Caco-2 (cell line): ENCODE measurements around the gene GSG1L. TPM values are rescaled to one million over a fixed set of nuclear protein-coding genes. Genes with fewer than 3 reads are reported as not detected.

ENCODE experiments used
- BruUV-seq: library from RNA; stranded (reverse); fragments of 400-500 nt; replicated peaks from 2 replicates; lab custom pipeline; 2021; lab: Mats Ljungman, UMichigan
- CTCF ChIA-PET: fragments of 300-600 bp; sonication (Branson Sonifier 250); formaldehyde crosslinking; loops from one replicate; lab custom pipeline; 2022; ENCODE audit warnings: antibody characterized with exemption; lab: Charles Lee
- POLR2A ChIA-PET: fragments of 300-600 bp; sonication (Branson Sonifier 250); formaldehyde crosslinking; loops from one replicate; lab custom pipeline; 2022; ENCODE audit warnings: antibody characterized with exemption; lab: Charles Lee
- DNase-seq, 2 experiments: peaks; one replicate each; pipeline versions ENCODE4 v3.0.0 to v3.0.0-alpha.2; 2020 to 2022
- H3K27me3 ChIP-seq: replicated peaks from 2 replicates; pipeline ENCODE4 v1.6.0; 2011; ENCODE audit warnings: low read length; ENCODE audit not compliant: control insufficient read depth, insufficient read depth
- H3K36me3 ChIP-seq: 2 replicates; pipeline ENCODE4 v1.5.1; 2011; ENCODE audit warnings: low read length; ENCODE audit not compliant: control insufficient read depth, insufficient read depth
- H3K4me1 ChIP-seq: fragments of 250-450 bp; sonication (Bioruptor Pico); 2 replicates; pipeline ENCODE4 v1.5.1; 2020; ENCODE audit warnings: mild to moderate bottlenecking
- H3K4me3 ChIP-seq: 2 replicates; pipeline ENCODE4 v1.5.1; 2011; ENCODE audit warnings: low read depth, mild to moderate bottlenecking, control low read depth, low read length
- H3K9me3 ChIP-seq: fragments of 250-450 bp; sonication (Bioruptor Pico); 2 replicates; pipeline ENCODE4 v1.5.1; 2020; ENCODE audit warnings: mild to moderate bottlenecking, moderate library complexity
- H3K27ac Mint-ChIP-seq: one replicate; pipeline ENCODE4 v1.8.0; 2022; ENCODE audit warnings: mixed read lengths; ENCODE audit not compliant: unreplicated experiment
- H3K27me3 Mint-ChIP-seq: one replicate; pipeline ENCODE4 v1.8.0; 2022; ENCODE audit warnings: mixed read lengths; ENCODE audit not compliant: insufficient read depth, unreplicated experiment
- H3K36me3 Mint-ChIP-seq: one replicate; pipeline ENCODE4 v1.8.0; 2022; ENCODE audit warnings: mild to moderate bottlenecking, mixed read lengths; ENCODE audit not compliant: insufficient read depth, unreplicated experiment
- H3K4me1 Mint-ChIP-seq: one replicate; pipeline ENCODE4 v1.8.0; 2022; ENCODE audit warnings: low read depth, mixed read lengths; ENCODE audit not compliant: unreplicated experiment
- H3K4me3 Mint-ChIP-seq: one replicate; pipeline ENCODE4 v1.8.0; 2022; ENCODE audit warnings: mild to moderate bottlenecking, moderate library complexity, mixed read lengths; ENCODE audit not compliant: unreplicated experiment
- H3K9me3 Mint-ChIP-seq: one replicate; pipeline ENCODE4 v1.8.0; 2022; ENCODE audit warnings: mixed read lengths; ENCODE audit not compliant: unreplicated experiment
- CTCF ChIP-seq, 2 experiments: fragments of 200-600 bp in 1 of 2; IDR thresholded peaks; 1 replicate in 1 of 2; 2 replicates in 1 of 2; pipeline versions ENCODE4 v1.5.1 to v1.8.0; 2011 to 2022; ENCODE audit warnings: antibody characterized with exemption in 1 of 2, control low read depth in 1 of 2, inconsistent platforms in 1 of 2, low read depth in 1 of 2, low read length in 1 of 2, mild to moderate bottlenecking in 1 of 2, moderate library complexity in 1 of 2; ENCODE audit not compliant: insufficient read depth in 1 of 2, severe bottlenecking in 1 of 2, unreplicated experiment in 1 of 2
- intact Hi-C: fragments of 100-400 bp; cut with micrococcal nuclease; formaldehyde crosslinking; loops from one replicate; pipeline ENCODE4 v1.10.0; 2022; ENCODE audit not compliant: unreplicated experiment
- total RNA-seq: library from RNA; stranded (reverse); gene quantifications from 2 replicates; pipeline ENCODE4 v1.2.3, GENCODE V29; 2022

GSG1L gene
- total RNA-seq, 1 experiment from 2014 or later = not detected

DNA sequence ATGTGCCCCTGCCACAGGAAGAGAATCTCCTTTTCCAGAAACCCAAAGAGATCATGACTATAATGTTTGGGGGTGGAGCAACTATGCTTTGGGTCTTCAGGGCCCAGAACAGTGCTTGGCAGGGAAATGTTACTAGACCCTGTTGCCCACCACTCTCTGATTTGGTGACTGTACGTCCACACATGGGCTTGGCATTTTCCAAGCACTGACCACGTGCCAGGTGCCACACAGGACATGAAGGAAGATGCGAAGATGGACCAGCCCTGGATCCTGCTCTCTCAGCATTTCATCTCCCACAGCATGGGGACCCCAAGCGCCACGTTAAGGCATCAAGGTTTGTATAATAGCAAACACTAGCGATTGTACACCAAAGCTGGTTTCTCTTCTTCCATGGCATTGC is 50.1 kb downstream of the GSG1L start:
- no peaks in the 10 kb centered on the region for H3K4me1 ChIP-seq
- Mint-ChIP-seq H3K9me3 (no peaks in the 10 kb centered on the region), H3K27me3 (peaks cover 11% of the 10 kb centered on the region), H3K4me1 (no peaks in the 10 kb centered on the region), H3K36me3 (no peaks in the 10 kb centered on the region), H3K27ac (no peak overlapping the region), H3K4me3 (no peak overlapping the region)
- no TSS peak for BruUV-seq
- no peaks in the 10 kb centered on the region for H3K36me3 ChIP-seq
- CTCF ChIA-PET = no interaction called here
- no peak for TF ChIP-seq CTCF (IDR thresholded peaks at IDR 0.05; ENCODE audit: insufficient read depth in 1 of 2, low read depth in 1 of 2, low read length in 1 of 2, severe bottlenecking in 1 of 2, unreplicated experiment in 1 of 2)
- POLR2A ChIA-PET = no interaction called here
- H3K9me3 ChIP-seq = no peaks in the 10 kb centered on the region
- no peak overlapping the region for H3K4me3 ChIP-seq
- intact Hi-C loops = no loop called here
- no peak for DNase-seq
- no peaks in the 10 kb centered on the region for H3K27me3 ChIP-seq

GRCh38 chr16:28011971-28012445 is 51.5 kb downstream of the GSG1L start:
- Mint-ChIP-seq H3K4me3 (no peak overlapping the region), H3K27me3 (peaks cover 11% of the 10 kb centered on the region), H3K27ac (no peak overlapping the region), H3K9me3 (no peaks in the 10 kb centered on the region), H3K36me3 (no peaks in the 10 kb centered on the region), H3K4me1 (no peaks in the 10 kb centered on the region)
- Histone ChIP-seq H3K27me3 (no peaks in the 10 kb centered on the region), H3K4me3 (no peak overlapping the region), H3K9me3 (no peaks in the 10 kb centered on the region), H3K4me1 (no peaks in the 10 kb centered on the region), H3K36me3 (no peaks in the 10 kb centered on the region)
- BruUV-seq = no TSS peak
- POLR2A ChIA-PET = no interaction called here
- CTCF ChIA-PET = no interaction called here
- DNase-seq = no peak
- no peak for TF ChIP-seq CTCF (IDR thresholded peaks at IDR 0.05; ENCODE audit: insufficient read depth in 1 of 2, low read depth in 1 of 2, low read length in 1 of 2, severe bottlenecking in 1 of 2, unreplicated experiment in 1 of 2)
- intact Hi-C loops = no loop called here

GRCh38 chr16:28011223-28011622 is 52.3 kb downstream of the GSG1L start:
- no peaks in the 10 kb centered on the region for H3K4me1 ChIP-seq
- DNase-seq = no peak
- intact Hi-C loops = no loop called here
- no peak overlapping the region for H3K4me3 Mint-ChIP-seq
- H3K27me3 ChIP-seq = no peaks in the 10 kb centered on the region
- no peak overlapping the region for H3K4me3 ChIP-seq
- H3K27me3 Mint-ChIP-seq = peaks cover 11% of the 10 kb centered on the region
- CTCF ChIA-PET = no interaction called here
- no TSS peak for BruUV-seq
- no peaks in the 10 kb centered on the region for H3K4me1 Mint-ChIP-seq
- H3K9me3 Mint-ChIP-seq = no peaks in the 10 kb centered on the region
- POLR2A ChIA-PET = no interaction called here
- H3K27ac Mint-ChIP-seq = no peak overlapping the region
- H3K36me3 ChIP-seq = no peaks in the 10 kb centered on the region
- TF ChIP-seq CTCF (IDR thresholded peaks at IDR 0.05; ENCODE audit: insufficient read depth in 1 of 2, low read depth in 1 of 2, low read length in 1 of 2, severe bottlenecking in 1 of 2, unreplicated experiment in 1 of 2) = no peak
- H3K9me3 ChIP-seq = no peaks in the 10 kb centered on the region
- H3K36me3 Mint-ChIP-seq = no peaks in the 10 kb centered on the region
